Hindlimb muscle (tissue), 1 donor: Measurements from ENCODE around the gene UBE2K. TPM values are rescaled to one million over a fixed set of nuclear protein-coding genes. Genes with fewer than 3 reads are reported as not detected.
"Not testable (repeated sequence)": the region's sequence is repeated elsewhere in the genome, so short reads cannot be mapped to it uniquely, and the experiment has no call there.

Experiments used
- DNase-seq: peaks from one replicate; pipeline ENCODE4 v3.0.0-alpha.2; 2013
- polyA plus RNA-seq: library from polyadenylated mRNA; unstranded; fragments of 120-200 nt; gene quantifications from one replicate; pipeline ENCODE4 v1.2.1, GENCODE V29; 2013; ENCODE audit not compliant: insufficient read length

The UBE2K gene
- polyA plus RNA-seq, 1 donor: 41.0 TPM

DNA sequence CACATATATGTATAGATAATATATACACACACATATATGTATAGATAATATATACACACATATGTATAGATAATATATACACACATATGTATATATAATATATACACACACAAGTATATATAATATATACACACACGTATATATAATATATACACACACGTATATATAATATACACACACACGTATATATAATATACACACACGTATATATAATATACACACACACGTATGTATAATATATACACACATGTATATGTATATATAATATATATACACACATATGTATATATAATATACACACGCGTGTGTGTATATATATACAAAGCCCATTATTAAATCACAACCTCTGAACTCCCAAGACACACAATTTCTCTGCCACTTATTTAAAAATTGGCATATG is 8.0 kb upstream of the UBE2K start:
- DNase-seq: no peak

DNA sequence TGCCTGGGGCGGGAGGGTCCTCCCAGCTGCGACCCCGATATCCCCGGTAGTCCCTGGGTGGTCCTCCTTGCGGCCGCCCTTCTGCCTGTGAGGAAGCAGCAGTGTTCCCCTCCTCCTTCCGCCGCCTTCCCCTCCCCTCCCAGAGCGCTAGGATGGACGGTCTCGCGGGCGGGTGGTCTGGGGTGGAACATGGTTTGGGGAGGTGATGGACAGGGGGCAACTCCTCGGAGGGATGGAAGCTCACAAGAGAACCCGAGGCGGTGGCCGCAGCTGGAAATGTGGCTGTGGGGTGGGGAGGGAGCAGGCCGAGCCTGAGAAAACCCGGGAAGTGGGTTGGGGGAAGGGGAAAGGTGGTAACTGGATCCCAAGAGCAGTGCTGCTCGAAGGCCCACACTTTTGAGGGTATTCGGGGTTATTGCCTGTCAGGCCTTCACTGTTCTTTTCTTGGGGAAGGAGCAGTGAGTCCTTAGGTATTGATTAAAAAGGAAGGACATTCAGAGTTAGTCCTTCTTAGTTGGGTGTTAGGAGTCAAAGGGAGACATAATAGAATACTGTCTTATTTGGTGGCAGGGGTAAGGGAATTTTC is 581 bp downstream of the UBE2K start:
- DNase-seq: peak; percentile 63

DNA sequence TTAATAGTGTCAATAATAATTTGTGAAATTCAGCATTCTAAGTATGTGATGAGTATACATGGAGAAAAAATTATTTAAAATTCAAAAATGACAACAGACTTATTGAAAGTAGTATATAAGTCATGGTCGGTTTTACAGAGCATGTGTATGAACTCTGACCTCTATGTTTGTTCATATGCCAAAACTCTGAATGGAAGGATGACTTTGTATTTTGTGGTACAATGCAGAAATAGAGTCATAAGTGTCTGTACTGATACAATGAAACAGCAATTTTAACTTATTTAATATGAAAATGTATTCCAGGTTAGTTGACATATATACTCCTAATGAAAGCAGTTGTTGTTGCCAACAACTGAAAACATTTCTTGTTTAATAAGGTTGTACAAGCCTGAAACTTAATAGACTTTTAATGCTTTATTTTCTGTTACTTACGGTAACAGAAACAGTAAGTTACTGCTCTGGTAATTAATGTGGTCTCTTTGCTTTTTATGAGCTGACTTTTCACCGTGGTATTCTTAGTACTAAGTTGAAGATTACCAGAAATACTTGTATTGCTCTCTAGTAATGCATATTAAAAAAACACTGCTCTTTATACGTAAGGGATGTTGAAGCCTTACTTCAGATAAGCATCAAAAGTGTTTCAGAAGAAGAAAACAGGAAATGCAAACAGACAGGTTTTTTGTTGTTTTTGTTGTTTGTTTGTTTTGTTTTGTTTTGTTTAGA is 1.9 kb downstream of the UBE2K start:
- no peak for DNase-seq

DNA sequence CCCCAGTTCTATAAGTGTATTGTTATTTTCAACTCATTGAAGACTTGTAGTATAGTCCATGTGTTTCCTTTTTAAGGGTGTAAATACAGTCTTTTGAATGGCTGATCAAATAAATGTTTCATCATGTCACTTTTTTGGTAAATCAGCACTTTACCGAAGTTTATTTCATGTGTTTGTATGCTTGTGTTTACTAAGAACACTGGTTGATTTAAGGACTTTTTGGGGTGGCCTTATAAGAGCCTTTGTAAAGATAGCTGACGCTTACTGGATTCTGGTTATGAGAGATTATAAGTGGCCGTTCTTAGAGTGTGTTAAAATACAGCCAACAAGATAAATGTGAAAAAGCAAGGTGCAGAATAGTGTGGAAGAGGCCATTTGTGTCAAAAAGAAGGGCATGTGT is 2.6 kb downstream of the UBE2K start:
- no peak for DNase-seq

- DNase-seq: no peak
These were observed 4.8 kb downstream of the UBE2K start for GRCh38 chr4:39702716-39703115.

- DNase-seq: not testable (repeated sequence)
These were observed 6.9 kb downstream of the UBE2K start for GRCh38 chr4:39704789-39705188.

GRCh38 chr4:39706334-39706733 is 8.4 kb downstream of the UBE2K start:
- no peak for DNase-seq

- DNase-seq: no peak
These were observed 9.0 kb downstream of the UBE2K start for GRCh38 chr4:39706741-39707511.

DNA sequence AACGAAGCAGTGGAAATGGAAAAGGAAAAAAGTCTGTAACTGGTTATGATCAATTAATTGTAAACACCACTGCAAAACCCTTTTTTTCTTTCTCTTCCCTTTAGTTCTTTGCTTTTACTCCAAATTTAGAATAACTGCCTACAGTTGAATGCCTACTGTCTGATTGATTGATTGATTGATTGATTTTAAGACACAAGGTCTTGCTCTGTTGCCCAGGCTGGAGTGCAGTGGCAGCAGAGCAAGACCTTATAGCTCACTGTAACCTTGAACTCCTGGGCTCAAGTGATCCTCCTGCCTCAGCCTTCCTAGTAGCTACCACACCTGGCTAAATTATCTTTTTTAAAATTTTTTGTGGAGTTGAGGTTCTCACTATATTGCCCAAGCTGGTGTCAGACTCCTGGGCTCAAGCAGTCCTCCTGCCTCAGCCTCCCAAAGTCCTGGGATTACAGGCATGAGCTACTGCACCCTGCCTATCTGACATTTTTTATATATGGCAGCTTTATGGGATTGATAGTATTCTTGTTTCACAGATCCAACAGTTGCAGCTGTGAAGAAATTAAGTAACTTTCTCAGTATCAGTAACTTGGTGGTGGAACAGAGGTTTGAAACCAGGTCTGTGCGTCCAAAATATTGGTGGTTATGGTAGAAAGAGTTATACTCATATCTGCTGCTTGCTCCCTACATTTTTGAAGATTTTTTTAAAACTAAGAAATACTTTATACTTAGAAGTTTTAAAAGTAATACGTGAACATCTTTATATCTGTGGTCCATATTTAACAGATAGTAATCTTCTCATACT is 12.4 kb downstream of the UBE2K start:
- DNase-seq: no peak

DNA sequence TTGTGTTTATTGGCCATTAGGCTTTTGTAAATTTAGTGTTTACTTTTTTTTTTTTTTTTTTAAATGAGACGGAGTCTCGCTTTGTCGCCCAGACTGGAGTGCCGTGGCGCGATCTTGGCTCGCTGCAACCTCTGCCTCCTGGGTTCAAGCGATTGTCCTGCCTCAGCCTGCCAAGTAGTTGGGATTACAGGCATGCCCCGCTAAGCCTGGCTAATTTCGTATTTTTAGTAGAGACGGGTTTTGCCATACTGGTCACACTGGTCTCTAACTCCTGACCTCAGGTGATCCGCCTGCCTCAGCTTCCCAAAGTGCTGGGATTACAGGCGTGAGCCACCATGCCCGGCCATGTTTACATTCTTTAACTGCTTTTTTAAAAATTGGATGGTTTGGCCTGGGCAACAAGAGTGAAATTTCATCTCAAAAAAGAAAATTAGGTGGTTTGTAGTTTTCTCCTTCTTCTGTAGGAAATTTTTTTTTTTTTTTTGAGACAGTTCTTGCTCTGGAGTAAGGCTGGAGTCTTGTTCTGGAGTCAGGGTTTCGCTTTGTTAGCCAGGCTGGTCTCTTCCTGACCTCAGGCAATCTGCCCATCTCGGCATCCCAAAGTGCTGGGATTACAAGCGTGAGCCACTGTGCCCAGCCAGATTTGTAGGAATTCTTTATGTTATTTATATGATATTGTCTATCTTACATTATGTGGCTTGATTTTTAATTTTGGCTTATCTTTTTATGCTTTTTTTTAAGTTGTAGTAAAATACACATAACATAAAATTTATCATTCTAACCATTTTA is 15.1 kb downstream of the UBE2K start:
- DNase-seq: no peak

GRCh38 chr4:39713691-39714090 is 15.8 kb downstream of the UBE2K start:
- DNase-seq: no peak

DNA sequence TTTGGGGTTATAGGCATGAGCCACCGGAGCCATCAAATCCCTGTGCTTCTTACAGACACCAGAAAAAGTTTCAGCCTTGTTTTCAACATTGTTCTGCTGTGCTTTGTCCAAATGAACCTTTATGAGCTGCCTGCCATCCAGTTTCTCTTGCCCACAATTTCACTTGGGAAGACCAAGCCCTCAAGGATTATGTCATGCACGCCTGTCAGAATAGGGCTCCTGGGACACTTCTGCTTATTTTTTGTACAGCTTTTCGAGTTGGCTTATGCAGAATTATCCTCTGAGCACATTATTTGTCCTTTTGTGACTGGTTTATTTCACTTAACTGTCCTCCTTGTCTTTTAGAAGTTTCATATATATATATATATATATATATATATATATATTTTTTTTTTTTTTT is 16.2 kb downstream of the UBE2K start:
- no peak for DNase-seq

- no peak for DNase-seq
These were observed 17.9 kb downstream of the UBE2K start for GRCh38 chr4:39715788-39716187.

- no peak for DNase-seq
These were observed 18.4 kb downstream of the UBE2K start for GRCh38 chr4:39716356-39716755.

- DNase-seq: not testable (repeated sequence)
These were observed 19.8 kb downstream of the UBE2K start for GRCh38 chr4:39717743-39718142.

DNA sequence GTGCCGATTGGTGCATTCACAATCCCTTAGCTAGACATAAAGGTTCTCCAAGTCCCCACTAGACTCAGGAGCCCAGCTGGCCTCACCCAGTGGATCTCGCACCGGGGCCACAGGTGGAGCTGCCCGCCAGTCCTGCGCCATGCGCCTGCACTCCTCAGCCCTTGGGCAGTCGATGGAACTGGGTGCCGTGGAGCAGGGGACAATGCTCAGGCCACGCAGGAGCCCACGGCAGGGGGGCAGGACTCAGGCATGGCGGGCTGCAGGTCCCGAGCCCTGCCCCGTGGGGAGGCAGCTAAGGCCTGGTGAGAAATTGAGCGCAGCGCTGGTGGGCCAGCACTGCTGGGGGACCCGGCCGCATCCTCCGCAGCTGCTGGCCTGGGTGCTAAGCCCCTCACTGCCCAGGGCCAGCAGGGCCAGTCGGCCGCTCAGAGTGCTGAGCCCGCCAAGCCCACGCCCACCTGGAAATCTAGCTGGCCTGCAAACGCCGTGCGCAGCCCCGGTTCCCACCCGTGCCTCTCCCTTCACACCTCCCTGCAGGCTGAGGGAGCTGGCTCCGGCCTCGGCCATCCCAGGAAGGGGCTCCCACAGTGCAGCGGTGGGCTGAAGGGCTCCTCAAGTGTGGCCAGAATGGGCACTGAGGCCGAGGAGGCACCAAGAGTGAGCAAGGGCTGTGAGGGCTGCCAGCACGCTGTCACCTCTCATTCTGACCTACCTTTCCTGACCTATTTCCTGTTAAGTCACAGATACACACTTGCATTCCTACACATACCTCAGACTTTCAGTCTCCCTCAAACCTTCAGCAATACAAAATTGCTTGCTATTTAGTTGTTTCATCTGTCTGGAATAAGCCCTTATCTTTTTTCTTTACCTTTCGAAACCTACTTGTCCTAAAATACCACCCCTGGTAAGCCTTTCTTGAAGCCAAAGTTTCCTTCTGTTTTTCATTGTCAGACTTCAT is 20.7 kb downstream of the UBE2K start:
- DNase-seq: no peak

- no peak for DNase-seq
These were observed 22.1 kb downstream of the UBE2K start for GRCh38 chr4:39719804-39720580.

- not testable (repeated sequence) for DNase-seq
These were observed 23.3 kb downstream of the UBE2K start for GRCh38 chr4:39721273-39721672.

DNA sequence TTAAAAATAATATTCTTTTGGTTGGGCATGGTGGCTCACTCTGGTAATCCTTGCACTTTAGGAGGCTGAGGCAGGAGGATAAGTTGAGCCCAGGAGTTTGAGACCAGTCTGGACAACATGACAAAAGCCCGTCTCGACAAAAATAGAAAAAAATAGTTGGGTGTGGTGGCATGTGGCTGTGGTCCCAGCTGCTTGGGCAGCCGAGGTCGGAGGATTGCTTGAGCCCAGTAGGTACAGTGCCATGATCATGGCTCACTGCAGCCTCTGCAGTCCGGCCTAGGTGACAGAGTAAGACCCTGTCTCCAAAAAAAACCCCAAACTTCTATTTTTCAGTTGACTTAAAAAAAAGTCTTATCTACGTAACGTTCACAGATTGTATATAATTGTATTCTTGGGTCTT is 23.9 kb downstream of the UBE2K start:
- DNase-seq: no peak

DNA sequence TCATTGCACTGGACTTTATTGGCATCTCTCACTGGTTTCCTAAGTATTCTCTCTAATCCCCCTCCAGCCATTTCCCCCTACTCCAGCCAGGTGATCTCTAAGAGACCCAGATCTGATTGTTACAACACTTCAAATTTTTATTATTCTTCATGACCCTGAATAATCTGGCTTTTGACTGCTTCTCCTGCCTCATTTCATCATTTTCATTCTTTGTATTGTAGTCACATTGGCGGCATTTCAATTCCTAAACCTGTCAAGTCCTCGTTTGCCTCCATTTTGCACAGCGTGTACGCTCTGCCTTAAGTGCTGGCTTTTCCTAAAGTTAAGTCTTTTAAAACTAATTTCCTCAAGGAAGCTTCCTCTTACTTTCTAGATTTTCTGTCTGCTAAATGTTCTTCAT is 31.6 kb downstream of the UBE2K start:
- DNase-seq: no peak
